Lower leg skin (tissue), 4 donors: ENCODE results near the gene SNAPIN. TPM values are rescaled to one million over a fixed set of nuclear protein-coding genes. Genes with fewer than 3 reads are reported as not detected.
A peak's percentile ranks its signal among the peaks of the same experiment; 100 is the strongest.

Experiments
- DNase-seq, 2 donors: peaks; one replicate each; pipeline ENCODE4 v3.0.0-alpha.2; 2019; ENCODE audit warnings: low spot score in 2 of 2
- H3K4me3 ChIP-seq: fragments of 200-600 bp; sonication (generic); 2 replicates; pipeline ENCODE4 v1.5.1; 2017; ENCODE audit warnings: mild to moderate bottlenecking, low read depth; ENCODE audit not compliant: poor library complexity, severe bottlenecking
- CTCF ChIP-seq, 3 donors: fragments of 450-650 bp; IDR thresholded peaks; one replicate each; pipeline ENCODE4 v1.5.1; 2016; ENCODE audit warnings: antibody characterized with exemption in 3 of 3, mild to moderate bottlenecking in 3 of 3, moderate library complexity in 2 of 3
- POLR2A ChIP-seq, 2 donors: fragments of 450-650 bp; IDR thresholded peaks; one replicate each; pipeline ENCODE4 v1.6.1; 2016 to 2017; ENCODE audit warnings: antibody characterized with exemption in 2 of 2, mild to moderate bottlenecking in 1 of 2, moderate library complexity in 1 of 2
- WGBS, 2 donors: methylation state at CpG; one replicate each; pipeline ENCODE4 v1.1.5; 2018; 5-methylcytosine and 5-hydroxymethylcytosine counted together
- intact Hi-C: fragments of 100-400 bp; cut with DNase I; formaldehyde crosslinking; loops from one replicate; pipeline ENCODE4 v1.15.0; 2023; ENCODE audit warnings: low total_unique reads
- total RNA-seq, 4 donors: library from RNA; depleted of rRNA; stranded (reverse); fragments of >200 nt; gene quantifications; one replicate each; pipeline ENCODE4 v1.1.0, GENCODE V29; 2016

SNAPIN gene
- total RNA-seq, 4 donors from 2014 or later, result 34.8 to 60.4 (median 46.9) TPM

DNA sequence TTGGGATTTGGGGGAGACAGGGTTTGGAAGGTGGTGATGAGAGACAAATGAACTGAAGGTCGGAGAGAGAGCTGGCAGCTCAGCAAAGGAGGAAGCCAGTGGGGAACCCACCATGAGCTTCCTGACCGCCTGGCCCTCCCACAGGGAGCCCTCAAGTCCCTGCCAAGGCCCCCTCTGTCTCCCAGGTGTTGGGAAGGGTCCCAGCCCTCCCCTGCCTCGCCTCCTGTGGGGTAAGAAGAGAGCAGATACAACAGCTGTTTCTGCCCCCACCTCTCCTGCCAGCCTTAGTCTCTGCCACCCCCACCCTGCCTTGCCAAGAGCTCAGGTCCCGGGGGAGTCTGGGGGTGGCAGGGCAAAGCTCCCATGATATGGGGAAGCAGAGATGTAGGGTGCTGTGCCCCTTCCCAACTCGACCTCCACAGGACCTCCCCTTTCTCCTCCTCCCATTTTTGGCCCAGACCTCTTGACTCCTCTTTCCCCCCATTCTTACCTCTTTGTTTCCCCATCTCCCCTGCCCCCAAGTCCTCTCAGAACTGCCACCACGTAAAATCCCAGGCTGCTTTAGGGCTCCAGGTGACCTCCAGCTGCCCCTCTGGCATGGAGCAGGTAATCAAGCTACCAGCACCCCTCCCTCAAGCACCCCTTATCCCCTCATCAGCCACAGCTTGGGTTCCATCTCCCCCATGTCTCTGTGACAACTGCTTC is 29.7 kb upstream of the SNAPIN start:
- intact Hi-C loops, result loop anchor here (10.0 kb wide), 1 partner anchor 94 kb away; the partner anchor contains the start of gene S100A6
- TF ChIP-seq POLR2A (IDR thresholded peaks at IDR 0.05), result no peak
- no peak for TF ChIP-seq CTCF (IDR thresholded peaks at IDR 0.05)
- WGBS, 2 donors, result 80 to 82% methylated on average over 6 of the region's 6 CpGs
- H3K4me3 ChIP-seq, result no peak overlapping the region
- peak in 1 of 2 donors; percentile 85 for DNase-seq

- H3K4me3 ChIP-seq, result no peak overlapping the region
- WGBS, 2 donors, result 79 to 85% methylated on average over 5 of the region's 5 CpGs
- intact Hi-C loops, result loop anchor here (10.0 kb wide), 1 partner anchor 95 kb away; the partner anchor contains the start of gene S100A6
- no peak for DNase-seq
- TF ChIP-seq CTCF (IDR thresholded peaks at IDR 0.05), result no peak
- no peak for TF ChIP-seq POLR2A (IDR thresholded peaks at IDR 0.05)
Measured at GRCh38 chr1:153629343-153629665, 29.2 kb upstream of the SNAPIN start.

- 78 to 86% methylated on average over 1 of the region's 1 CpG for WGBS, 2 donors
- H3K4me3 ChIP-seq, result no peak overlapping the region
- DNase-seq, result no peak
- intact Hi-C loops, result loop anchor here (10.0 kb wide), 1 partner anchor 95 kb away; the partner anchor contains the start of gene S100A6
- TF ChIP-seq POLR2A (IDR thresholded peaks at IDR 0.05) (no peak), CTCF (IDR thresholded peaks at IDR 0.05) (no peak)
Measured at GRCh38 chr1:153629971-153630370, 28.5 kb upstream of the SNAPIN start.

- WGBS, 2 donors, result 85 to 86% methylated on average over 7 of the region's 7 CpGs
- intact Hi-C loops, result no loop called here
- H3K4me3 ChIP-seq, result no peak overlapping the region
- no peak for DNase-seq
- TF ChIP-seq POLR2A (IDR thresholded peaks at IDR 0.05) (no peak), CTCF (IDR thresholded peaks at IDR 0.05) (no peak)
Measured at GRCh38 chr1:153630384-153630783, 28.1 kb upstream of the SNAPIN start.

DNA sequence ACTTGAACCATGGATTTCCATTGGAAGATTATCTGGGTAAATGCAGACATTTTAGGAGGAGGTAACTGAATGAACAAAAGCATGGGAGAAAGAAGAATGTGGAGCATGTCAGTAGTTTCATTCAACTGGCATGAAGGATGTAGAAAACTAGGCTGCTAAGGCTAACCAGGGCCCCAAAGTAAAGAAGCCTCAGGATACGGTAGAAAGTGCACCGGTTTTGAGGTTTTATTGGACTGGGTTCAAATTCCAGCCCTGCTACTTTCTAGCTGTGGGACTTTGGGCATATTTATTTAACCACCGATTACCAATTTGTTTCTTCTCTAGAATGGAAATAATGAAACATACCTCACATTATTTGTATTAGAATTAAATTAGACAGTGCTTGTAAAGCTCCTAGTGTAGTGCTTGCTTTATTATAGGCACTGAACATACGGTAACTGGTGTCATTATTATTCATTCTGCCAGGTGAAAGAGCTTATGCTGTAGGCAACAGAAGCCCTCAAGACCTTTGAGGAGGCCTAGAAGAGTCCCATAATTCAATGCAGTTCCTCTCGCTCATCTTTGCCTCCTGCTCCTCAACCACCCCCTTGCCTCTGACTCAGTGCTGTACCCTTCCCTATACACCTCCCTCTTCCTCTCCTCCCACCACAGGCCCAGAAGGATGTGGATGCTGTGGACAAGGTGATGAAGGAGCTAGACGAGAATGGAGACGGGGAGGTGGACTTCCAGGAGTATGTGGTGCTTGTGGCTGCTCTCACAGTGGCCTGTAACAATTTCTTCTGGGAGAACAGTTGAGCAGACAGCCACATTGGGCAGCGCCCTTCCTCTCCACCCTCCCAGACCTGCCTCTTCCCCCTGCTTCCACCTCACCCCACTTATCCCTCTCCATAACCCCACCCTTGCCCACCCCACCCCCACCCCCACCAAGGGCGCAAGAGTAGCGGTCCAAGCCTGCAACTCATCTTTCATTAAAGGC is 27.2 kb upstream of the SNAPIN start:
- no peak for DNase-seq
- H3K4me3 ChIP-seq, result no peak overlapping the region
- intact Hi-C loops, result no loop called here
- TF ChIP-seq CTCF (IDR thresholded peaks at IDR 0.05), result no peak
- no peak for TF ChIP-seq POLR2A (IDR thresholded peaks at IDR 0.05)
- 75 to 80% methylated on average over 10 of the region's 10 CpGs for WGBS, 2 donors
